K562 (cell line): ENCODE data around the gene DCTN1. TPM values are rescaled to one million over a fixed set of nuclear protein-coding genes. Genes with fewer than 3 reads are reported as not detected.
A peak's percentile ranks its signal among the peaks of the same experiment; 100 is the strongest.

ENCODE experiments used
- ATAC-seq: fragments of 200-7000 bp; cut with Tn5 transposase; 3 replicates; pipeline ENCODE4 v1.9.1; 2020; ENCODE audit warnings: moderate library complexity
- BruUV-seq: library from RNA; stranded (reverse); fragments of 400-500 nt; replicated peaks from 2 replicates; lab custom pipeline; 2021; lab: Mats Ljungman, UMichigan
- CTCF ChIA-PET: fragments of 300-600 bp; formaldehyde crosslinking; extraction: SDS; loops from one replicate; lab custom pipeline; 2021; ENCODE audit warnings: low intra/inter-chr PET ratio; lab: Yijun Ruan, JAX
- POLR2A ChIA-PET: fragments of 300-600, 350-650 bp; sonication (Branson Sonifier 250); formaldehyde crosslinking; extraction: SDS; loops from one replicate; lab custom pipeline; 2021; ENCODE audit warnings: antibody characterized with exemption, inconsistent platforms; lab: Yijun Ruan, JAX
- DNase-seq, 4 experiments: peaks; one replicate each; pipeline versions ENCODE4 v3.0.0 to v3.0.0-alpha.2; 2011 to 2018; ENCODE audit warnings: low spot score in 3 of 4, mixed read lengths in 3 of 4; ENCODE audit errors: extremely low read depth in 1 of 4
- FAIRE-seq: peaks from 2 replicates; lab custom pipeline; 2011; peaks lifted over from hg19 to GRCh38; lab: Jason Lieb, UNC
- H2AFZ ChIP-seq: 2 replicates; pipeline ENCODE4 v1.6.0; 2011; ENCODE audit warnings: low read depth, low read length, control low read depth, inconsistent platforms
- H3K27ac ChIP-seq: fragments of 200-600 bp; 3 replicates; pipeline ENCODE4 v1.8.0; 2011; ENCODE audit warnings: low read depth, mild to moderate bottlenecking, control low read depth, inconsistent platforms, low read length, moderate library complexity, mixed read lengths; ENCODE audit errors: extremely low read depth
- H3K27me3 ChIP-seq, 2 experiments: fragments of 300-600 bp in 1 of 2; 2 replicates in 1 of 2; 3 replicates in 1 of 2; pipeline versions ENCODE4 v1.6.0 to v1.8.0; 2011; ENCODE audit warnings: inconsistent platforms in 2 of 2, low read length in 2 of 2, mild to moderate bottlenecking in 1 of 2, mixed read lengths in 1 of 2, moderate library complexity in 1 of 2; ENCODE audit not compliant: control insufficient read depth in 2 of 2, insufficient read depth in 2 of 2
- H3K36me3 ChIP-seq: fragments of 300-600 bp; 3 replicates; pipeline ENCODE4 v1.8.0; 2011; ENCODE audit warnings: mild to moderate bottlenecking, low read length, inconsistent platforms; ENCODE audit not compliant: control insufficient read depth, insufficient read depth
- H3K4me1 ChIP-seq, 2 experiments: fragments of 200-600 bp in 1 of 2; replicated peaks in 1 of 2; 2 replicates in 1 of 2; 3 replicates in 1 of 2; pipeline versions ENCODE4 v1.5.1 to v1.8.0; 2011; ENCODE audit warnings: inconsistent platforms in 2 of 2, low read length in 2 of 2, mild to moderate bottlenecking in 1 of 2, mixed read lengths in 1 of 2, moderate library complexity in 1 of 2; ENCODE audit not compliant: control insufficient read depth in 2 of 2, insufficient read depth in 2 of 2
- H3K4me2 ChIP-seq: 2 replicates; pipeline ENCODE4 v1.6.1; 2011; ENCODE audit warnings: low read length, control low read depth, inconsistent platforms, mixed read lengths; ENCODE audit not compliant: insufficient read depth
- H3K4me3 ChIP-seq: fragments of 200-600 bp; sonication (generic), shearing (Covaris generic); 2 replicates; pipeline ENCODE4 v1.5.1; 2016; ENCODE audit warnings: control low read depth, inconsistent platforms
- H3K79me2 ChIP-seq: fragments of 200-600 bp; 3 replicates; pipeline ENCODE4 v1.8.0; 2011; ENCODE audit warnings: low read length, inconsistent platforms; ENCODE audit not compliant: control insufficient read depth, insufficient read depth
- H3K9ac ChIP-seq, 2 experiments: 2 replicates each; pipeline versions ENCODE4 v1.6.0 to v1.6.1; 2011; ENCODE audit warnings: low read depth in 2 of 2, low read length in 2 of 2, control low read depth in 1 of 2, inconsistent platforms in 1 of 2, mild to moderate bottlenecking in 1 of 2, mixed read lengths in 1 of 2; ENCODE audit not compliant: insufficient read depth in 1 of 2
- H3K9me1 ChIP-seq: one replicate; pipeline ENCODE4 v1.6.0; 2011; ENCODE audit warnings: inconsistent platforms, mild to moderate bottlenecking, low read length, moderate library complexity; ENCODE audit not compliant: control insufficient read depth, insufficient read depth
- H3K9me3 ChIP-seq: replicated peaks from 2 replicates; pipeline ENCODE4 v1.5.1; 2011; ENCODE audit warnings: low read depth, low read length, inconsistent platforms; ENCODE audit not compliant: control insufficient read depth, insufficient read depth
- H4K20me1 ChIP-seq: replicated peaks from 2 replicates; pipeline ENCODE4 v1.6.1; 2011; ENCODE audit warnings: low read length, inconsistent platforms, mixed read lengths; ENCODE audit not compliant: control insufficient read depth, insufficient read depth
- CXXC5 ChIP-seq: fragments of 250-450 bp; sonication (Bioruptor Pico); IDR thresholded peaks from 2 replicates; pipeline ENCODE4 v1.8.0; 2022; ENCODE audit warnings: inconsistent platforms, mild to moderate bottlenecking, moderate library complexity
- IRF2 ChIP-seq: sonication (generic); formaldehyde crosslinking; IDR thresholded peaks from 2 replicates; pipeline ENCODE4 v1.8.1; 2022; ENCODE audit warnings: mild to moderate bottlenecking, missing genetic modification reagents
- NFE2 ChIP-seq: IDR thresholded peaks from 2 replicates; pipeline ENCODE4 v1.6.1; 2014; ENCODE audit warnings: antibody characterized with exemption, low read depth
- POLR3G ChIP-seq: IDR thresholded peaks from 2 replicates; pipeline ENCODE4 v1.6.1; 2011; ENCODE audit not compliant: insufficient read length, insufficient replicate concordance; ENCODE audit errors: extremely low read depth
- PTRF ChIP-seq: fragments of 450-650 bp; IDR thresholded peaks from 2 replicates; pipeline ENCODE4 v1.6.1; 2016; ENCODE audit warnings: mild to moderate bottlenecking, missing genetic modification characterization, missing compliant biosample characterization
- SMARCB1 ChIP-seq: IDR thresholded peaks from 2 replicates; pipeline ENCODE4 v1.6.1; 2011; ENCODE audit warnings: improper control_type of control experiment, low read depth; ENCODE audit not compliant: insufficient read length
- WHSC1 ChIP-seq: IDR thresholded peaks from one replicate; pipeline ENCODE4 v1.6.1; 2012; ENCODE audit warnings: low read length, control low read depth, inconsistent platforms
- ZNF140 ChIP-seq: fragments of 250-450 bp; sonication (Bioruptor Pico); IDR thresholded peaks from 2 replicates; pipeline ENCODE4 v1.8.0; 2021; ENCODE audit warnings: moderate library complexity, mild to moderate bottlenecking, inconsistent platforms
- ZNF143 ChIP-seq: sonication (generic); formaldehyde crosslinking; IDR thresholded peaks from 2 replicates; pipeline ENCODE4 v1.9.0; 2022; ENCODE audit warnings: mild to moderate bottlenecking, missing genetic modification reagents
- ZNF57 ChIP-seq: fragments of 450-650 bp; formaldehyde crosslinking; IDR thresholded peaks from 2 replicates; pipeline ENCODE4 v1.4.0; 2020; ENCODE audit warnings: mild to moderate bottlenecking, moderate library complexity
- WGBS: fragments of 100-300 bp; shearing (Covaris generic); methylation state at CpG from one replicate; pipeline ENCODE4 v1.1.6; 2016; ENCODE audit warnings: low coverage, mixed read lengths; ENCODE audit not compliant: insufficient coverage; ENCODE audit errors: missing lambda C conversion rate; 5-methylcytosine and 5-hydroxymethylcytosine counted together
- in situ Hi-C: fragments of 300-500 bp; cut with MboI; formaldehyde crosslinking; loops from 4 replicates; pipeline ENCODE4 v1.15.0; 2018; ENCODE audit warnings: inconsistent platforms, mixed read lengths
- intact Hi-C: fragments of 100-400 bp; cut with micrococcal nuclease; formaldehyde crosslinking; loops from 2 replicates; pipeline ENCODE4 v1.14.2; 2022
- polyA plus RNA-seq, 8 experiments: library from polyadenylated mRNA; depleted of rRNA in 4 of 8; stranded (reverse) in 5 of 8; unstranded in 3 of 8; fragments of >200 nt; fragmentation: Nextera tagmentation in 2 of 8; fragmentation: Illumina TruSeq in 1 of 8; extraction: Ambion mirVana in 2 of 8; extraction: Trizol in 1 of 8; gene quantifications; 2 replicates each; pipeline versions ENCODE4 v1.2.1 to v1.2.3, GENCODE V29; 2011 to 2014; ENCODE audit warnings: inconsistent platforms in 1 of 8, missing spikeins in 1 of 8
- total RNA-seq, 7 experiments: library from RNA; depleted of rRNA in 6 of 7; stranded (reverse); fragments of >200 nt in 6 of 7; fragmentation: Illumina TruSeq in 2 of 7; extraction: Trizol in 2 of 7; gene quantifications; 2 replicates each; pipeline versions ENCODE4 v1.2.1 to v1.2.3, GENCODE V29; 2011 to 2021; ENCODE audit warnings: low replicate concordance in 1 of 7
- TF ChIP-seq, protein P1 (sequence below): IDR thresholded peaks from 2 replicates; pipeline ENCODE4 v1.6.1; 2016; ENCODE audit warnings: missing genetic modification characterization, missing compliant biosample characterization

DCTN1 gene
- total and polyA plus RNA-seq, 9 of the 15 experiments (the other 6 are each of a cell fraction or from before 2014, with no cell fraction given) = 23.9 to 71.7 (median 45.0) TPM

DNA sequence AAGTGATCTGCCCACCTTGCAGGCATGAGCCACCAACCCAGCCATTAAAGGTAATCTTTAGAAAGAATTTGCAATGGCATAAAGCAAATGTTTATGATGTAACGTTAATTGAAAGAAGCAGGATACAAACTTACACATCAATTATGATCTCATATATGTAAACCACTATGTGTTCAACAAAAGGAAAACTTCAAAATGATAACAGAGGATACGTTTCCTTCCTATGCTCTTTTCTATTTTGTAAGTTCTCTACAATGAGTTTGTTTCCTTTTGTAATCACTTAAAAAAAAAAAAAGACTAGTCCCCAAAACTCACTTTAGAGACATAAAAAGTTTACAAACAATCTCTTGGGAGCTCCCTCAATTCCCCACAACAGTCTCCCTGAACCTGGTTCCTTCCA lies 39.9 kb upstream of the DCTN1 start:
- Histone ChIP-seq H3K4me3 (no peak overlapping the region), H3K27me3 (peaks cover 4 to 24% of the 10 kb centered on the region in 2 experiments; a peak in 4 of 5 replicates), H3K79me2 (no peaks in the 10 kb centered on the region), H3K4me2 (no peak overlapping the region), H3K9ac (no peak overlapping the region), H3K4me1 (peaks cover 5 to 31% of the 10 kb centered on the region in 2 experiments; a peak in 4 of 5 replicates), H3K36me3 (no peaks in the 10 kb centered on the region), H3K9me3 (no peaks in the 10 kb centered on the region), H3K27ac (no peak overlapping the region), H3K9me1 (no peaks in the 10 kb centered on the region), H4K20me1 (no peaks in the 10 kb centered on the region)
- intact Hi-C loops = loop anchor here (5.0 kb wide), 1 partner anchor 167 kb away; no protein-coding TSS in a partner anchor
- no TSS peak for BruUV-seq
- FAIRE-seq = no peak
- DNase-seq = no peak
- 37% methylated on average over 2 of the region's 2 CpGs for WGBS
- ChIA-PET POLR2A (interaction anchor here (1.6 kb wide), 1 partner anchor 52 kb away, joined by 4 read pairs; the partner anchor contains the start of gene MRPL53), CTCF (interaction anchor here (0.6 kb wide), 1 partner anchor 142 kb away, joined by 3 read pairs; no protein-coding TSS in a partner anchor)
- in situ Hi-C loops = no loop called here
- no peak for ATAC-seq
- TF ChIP-seq NFE2 (no peak), ZNF140 (CRISPR knock-in tag) (no peak), ZNF57 (CRISPR knock-in tag) (no peak), PTRF (tag) (no peak), CXXC5 (CRISPR knock-in tag) (no peak), SMARCB1 (no peak)
- TF ChIP-seq, all 486 proteins: peak for 0
- no peak overlapping the region for H2AFZ ChIP-seq

GRCh38 chr2:74419345-74419744 lies 39.2 kb upstream of the DCTN1 start:
- POLR2A ChIA-PET = interaction anchor here (0.6 kb wide), 1 partner anchor 13 kb away, joined by 4 read pairs; no protein-coding TSS in a partner anchor
- FAIRE-seq = no peak
- TF ChIP-seq, protein P1, sequence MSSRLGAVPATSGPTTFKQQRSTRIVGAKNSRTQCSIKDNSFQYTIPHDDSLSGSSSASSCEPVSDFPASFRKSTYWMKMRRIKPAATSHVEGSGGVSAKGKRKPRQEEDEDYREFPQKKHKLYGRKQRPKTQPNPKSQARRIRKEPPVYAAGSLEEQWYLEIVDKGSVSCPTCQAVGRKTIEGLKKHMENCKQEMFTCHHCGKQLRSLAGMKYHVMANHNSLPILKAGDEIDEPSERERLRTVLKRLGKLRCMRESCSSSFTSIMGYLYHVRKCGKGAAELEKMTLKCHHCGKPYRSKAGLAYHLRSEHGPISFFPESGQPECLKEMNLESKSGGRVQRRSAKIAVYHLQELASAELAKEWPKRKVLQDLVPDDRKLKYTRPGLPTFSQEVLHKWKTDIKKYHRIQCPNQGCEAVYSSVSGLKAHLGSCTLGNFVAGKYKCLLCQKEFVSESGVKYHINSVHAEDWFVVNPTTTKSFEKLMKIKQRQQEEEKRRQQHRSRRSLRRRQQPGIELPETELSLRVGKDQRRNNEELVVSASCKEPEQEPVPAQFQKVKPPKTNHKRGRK = peak; percentile 14; the same call in 1 of the 2 replicates
- TF ChIP-seq IRF2 (CRISPR knock-in tag) (no peak), ZNF143 (CRISPR knock-in tag) (no peak), POLR3G (no peak), WHSC1 (no peak)

More at GRCh38 chr2:74419345-74419744, 39.2 kb upstream of the DCTN1 start:
- 30% methylated on average over 1 of the region's 1 CpG for WGBS
- intact Hi-C loops = no loop called here
- Histone ChIP-seq H3K4me2 (no peak overlapping the region), H2AFZ (no peak overlapping the region), H3K9me1 (no peaks in the 10 kb centered on the region), H3K27me3 (peaks cover 4 to 27% of the 10 kb centered on the region in 2 experiments; a peak in 4 of 5 replicates), H3K9ac (no peak overlapping the region), H3K36me3 (no peaks in the 10 kb centered on the region), H3K9me3 (no peaks in the 10 kb centered on the region), H4K20me1 (no peaks in the 10 kb centered on the region), H3K27ac (no peak overlapping the region), H3K79me2 (no peaks in the 10 kb centered on the region), H3K4me1 (peaks cover 5 to 38% of the 10 kb centered on the region in 2 experiments; a peak in 4 of 5 replicates), H3K4me3 (no peak overlapping the region)
- BruUV-seq = no TSS peak
- DNase-seq = no peak
- in situ Hi-C loops = no loop called here
- CTCF ChIA-PET = no interaction called here
- no peak for ATAC-seq
